HEK293 (cell line): ENCODE measurements around the gene FICD.

ENCODE experiments used
- CTCF ChIA-PET: fragments of 350-600 bp; formaldehyde crosslinking; extraction: SDS; loops from one replicate; lab custom pipeline; 2021; ENCODE audit warnings: antibody characterized with exemption; lab: Yijun Ruan, JAX
- POLR2A ChIA-PET: fragments of 300-600 bp; formaldehyde crosslinking; extraction: SDS; loops from one replicate; lab custom pipeline; 2020; ENCODE audit warnings: antibody characterized with exemption, inconsistent platforms; lab: Yijun Ruan, JAX
- H3K27ac ChIP-seq: fragments of 200-500 bp; sonication (Bioruptor generic); 2 replicates; pipeline ENCODE4 v1.5.1; 2014; ENCODE audit warnings: low read depth, low read length, control low read depth, inconsistent platforms; ENCODE audit errors: extremely low read depth
- H3K36me3 ChIP-seq, 2 experiments: fragments of 200-500 bp in 1 of 2; sonication (Bioruptor generic) in 1 of 2; 1 replicate in 1 of 2; 2 replicates in 1 of 2; pipeline ENCODE4 v1.5.1; 2014 to 2017; ENCODE audit warnings: inconsistent platforms in 2 of 2, low read length in 2 of 2; ENCODE audit not compliant: control insufficient read depth in 2 of 2, insufficient read depth in 1 of 2
- H3K4me1 ChIP-seq: fragments of 200-500 bp; sonication (Bioruptor generic); 2 replicates; pipeline ENCODE4 v1.5.1; 2014; ENCODE audit warnings: mild to moderate bottlenecking, low read length, inconsistent platforms; ENCODE audit not compliant: control insufficient read depth, insufficient read depth
- H3K4me3 ChIP-seq: 2 replicates; pipeline ENCODE4 v1.5.1; 2011; ENCODE audit warnings: low read depth, mild to moderate bottlenecking, control low read depth, low read length, moderate library complexity
- H3K9me3 ChIP-seq: fragments of 200-500 bp; sonication (Bioruptor generic); 2 replicates; pipeline ENCODE4 v1.5.1; 2014; ENCODE audit warnings: low read depth, low read length, inconsistent platforms; ENCODE audit not compliant: control insufficient read depth, insufficient read depth
- GLI2 ChIP-seq: fragments of 450-650 bp; formaldehyde crosslinking; IDR thresholded peaks from 2 replicates; pipeline ENCODE4; 2017; ENCODE audit warnings: missing biosample characterization, missing genetic modification characterization, low read depth, borderline replicate concordance
- GLIS2 ChIP-seq: fragments of 450-650 bp; formaldehyde crosslinking; IDR thresholded peaks from 2 replicates; pipeline ENCODE4 v1.5.1; 2016; ENCODE audit warnings: missing biosample characterization, missing genetic modification characterization
- KLF7 ChIP-seq: fragments of 450-650 bp; formaldehyde crosslinking; IDR thresholded peaks from 2 replicates; pipeline ENCODE4 v1.5.1; 2016; ENCODE audit warnings: missing biosample characterization, missing genetic modification characterization, borderline replicate concordance
- REPIN1 ChIP-seq: fragments of 450-650 bp; formaldehyde crosslinking; IDR thresholded peaks from 2 replicates; pipeline ENCODE4 v1.5.1; 2017; ENCODE audit warnings: missing biosample characterization, missing genetic modification characterization, low read depth
- TCF7L2 ChIP-seq: IDR thresholded peaks from 2 replicates; pipeline ENCODE4 v1.6.1; 2011; ENCODE audit warnings: low read depth, mild to moderate bottlenecking, inconsistent platforms, low read length, moderate library complexity, borderline replicate concordance
- ZBTB20 ChIP-seq: fragments of 450-650 bp; formaldehyde crosslinking; IDR thresholded peaks from 2 replicates; pipeline ENCODE4 v1.5.1; 2016; ENCODE audit warnings: missing biosample characterization, missing genetic modification characterization
- ZIC2 ChIP-seq: fragments of 450-650 bp; formaldehyde crosslinking; IDR thresholded peaks from 2 replicates; pipeline ENCODE4 v1.5.1; 2016; ENCODE audit warnings: missing biosample characterization, missing genetic modification characterization
- ZNF121 ChIP-seq: fragments of 450-650 bp; formaldehyde crosslinking; IDR thresholded peaks from 2 replicates; pipeline ENCODE4 v1.5.1; 2016; ENCODE audit warnings: missing biosample characterization, missing genetic modification characterization
- ZNF148 ChIP-seq: fragments of 450-650 bp; formaldehyde crosslinking; IDR thresholded peaks from 2 replicates; pipeline ENCODE4 v1.5.0; 2017; ENCODE audit warnings: missing biosample characterization, missing genetic modification characterization, borderline replicate concordance
- ZNF155 ChIP-seq: fragments of 450-650 bp; formaldehyde crosslinking; IDR thresholded peaks from 2 replicates; pipeline ENCODE4 v1.5.1; 2016; ENCODE audit warnings: missing biosample characterization, missing genetic modification characterization
- ZNF157 ChIP-seq: fragments of 450-650 bp; formaldehyde crosslinking; IDR thresholded peaks from 2 replicates; pipeline ENCODE4 v1.5.1; 2016; ENCODE audit warnings: missing biosample characterization, missing genetic modification characterization
- ZNF16 ChIP-seq: fragments of 450-650 bp; formaldehyde crosslinking; IDR thresholded peaks from 2 replicates; pipeline ENCODE4 v1.5.1; 2016; ENCODE audit warnings: low read depth, missing biosample characterization, missing genetic modification characterization
- ZNF18 ChIP-seq: fragments of 450-650 bp; formaldehyde crosslinking; IDR thresholded peaks from 2 replicates; pipeline ENCODE4 v1.5.1; 2016; ENCODE audit warnings: missing biosample characterization, missing genetic modification characterization
- ZNF280D ChIP-seq: fragments of 450-650 bp; formaldehyde crosslinking; IDR thresholded peaks from 2 replicates; pipeline ENCODE4 v1.5.1; 2016; ENCODE audit warnings: missing biosample characterization, missing genetic modification characterization
- ZNF37A ChIP-seq: fragments of 450-650 bp; IDR thresholded peaks from 2 replicates; pipeline ENCODE4 v1.5.1; 2018; ENCODE audit warnings: missing biosample characterization, missing genetic modification characterization
- ZNF433 ChIP-seq: fragments of 450-650 bp; formaldehyde crosslinking; IDR thresholded peaks from 2 replicates; pipeline ENCODE4 v1.5.1; 2016; ENCODE audit warnings: missing biosample characterization, missing genetic modification characterization, low read depth
- ZNF501 ChIP-seq: fragments of 450-650 bp; formaldehyde crosslinking; IDR thresholded peaks from 2 replicates; pipeline ENCODE4 v1.5.1; 2016; ENCODE audit warnings: missing biosample characterization, missing genetic modification characterization
- ZNF530 ChIP-seq: fragments of 450-650 bp; formaldehyde crosslinking; IDR thresholded peaks from 2 replicates; pipeline ENCODE4 v1.5.1; 2016; ENCODE audit warnings: low read depth, missing biosample characterization, missing genetic modification characterization
- ZNF654 ChIP-seq: fragments of 450-650 bp; formaldehyde crosslinking; IDR thresholded peaks from 2 replicates; pipeline ENCODE4 v1.5.1; 2016; ENCODE audit warnings: low read depth, missing biosample characterization, missing genetic modification characterization
- ZNF660 ChIP-seq: fragments of 450-650 bp; IDR thresholded peaks from 2 replicates; pipeline ENCODE4 v1.5.1; 2018; ENCODE audit warnings: missing biosample characterization, mild to moderate bottlenecking, missing genetic modification characterization
- ZNF707 ChIP-seq: fragments of 450-650 bp; formaldehyde crosslinking; IDR thresholded peaks from 2 replicates; pipeline ENCODE4 v1.5.1; 2016; ENCODE audit warnings: missing biosample characterization, missing genetic modification characterization
- ZNF843 ChIP-seq: fragments of 450-650 bp; formaldehyde crosslinking; IDR thresholded peaks from 2 replicates; pipeline ENCODE4 v1.5.1; 2016; ENCODE audit warnings: missing biosample characterization, missing genetic modification characterization

Gene FICD

GRCh38 chr12:108523365-108523764, 8.3 kb downstream of the FICD start (continued):
- TF ChIP-seq ZNF280D (tag by site-specific recombination) (no peak), ZNF18 (tag by site-specific recombination) (no peak), KLF7 (tag by site-specific recombination) (no peak), ZNF707 (tag by site-specific recombination) (no peak), REPIN1 (no peak), ZNF654 (tag by site-specific recombination) (no peak)

- Histone ChIP-seq H3K27ac (no peak overlapping the region), H3K9me3 (no peaks in the 10 kb centered on the region), H3K4me1 (no peaks in the 10 kb centered on the region), H3K36me3 (peaks cover 51 to 98% of the 10 kb centered on the region in 2 experiments), H3K4me3 (no peak overlapping the region)
- CTCF ChIA-PET, result interaction anchor here (0.6 kb wide), 1 partner anchor 18 kb away, joined by 3 read pairs; no protein-coding TSS in a partner anchor
- TF ChIP-seq ZNF530 (tag by site-specific recombination) (no peak), GLIS2 (no peak), ZIC2 (tag by site-specific recombination) (no peak), ZNF660 (tag by site-specific recombination) (no peak), GLI2 (tag by site-specific recombination) (no peak), ZNF37A (no peak), ZNF16 (tag by site-specific recombination) (no peak), ZNF433 (no peak), ZNF843 (tag by site-specific recombination) (no peak), ZNF155 (no peak), ZNF501 (tag by site-specific recombination) (no peak), TCF7L2 (no peak), ZNF121 (tag by site-specific recombination) (no peak), ZNF148 (tag by site-specific recombination) (no peak), ZNF157 (tag by site-specific recombination) (no peak), ZBTB20 (no peak)
- POLR2A ChIA-PET, result no interaction called here
Observed at GRCh38 chr12:108525681-108526080, 10.6 kb downstream of the FICD start.
